ENCODE measurements around the gene KPNA6. TPM values are rescaled to one million over a fixed set of nuclear protein-coding genes. Genes with fewer than 3 reads are reported as not detected.

KPNA6 gene
- total RNA-seq, 2 experiments from 2014 or later, result 19.5 to 36.3 TPM

GRCh38 chr1:32179443-32180185, 71.8 kb downstream of the KPNA6 start, which contains the start of gene TXLNA:
Gene TXLNA, plus strand, starts transcription at chr1:32179675. Its CDS starts 671 bp downstream, at chr1:32180346.
- Histone ChIP-seq H3K27ac (ENCODE audit: low read depth, low read length, poor library complexity, severe bottlenecking) (peak within 1 kb of the TSS; percentile 65), H3K4me1 (ENCODE audit: insufficient read depth, low read length, poor library complexity, severe bottlenecking) (peaks cover 33% of the 10 kb centered on the region), H3K4me2 (ENCODE audit: low read length) (peak within 1 kb of the TSS; percentile 72), H2AFZ (ENCODE audit: low read length) (peak within 1 kb of the TSS; percentile 80), H3K36me3 (ENCODE audit: insufficient read depth, low read length) (peaks cover 49% of the 10 kb centered on the region), H3K4me3 (ENCODE audit: low read depth, low read length, poor library complexity, severe bottlenecking) (peak within 1 kb of the TSS; percentile 78), H3K79me2 (ENCODE audit: insufficient read depth, low read depth, low read length) (peaks cover 44% of the 10 kb centered on the region), H3K9me3 (ENCODE audit: low read length) (no peaks in the 10 kb centered on the region), H4K20me1 (ENCODE audit: insufficient read depth, low read length) (peaks cover 16% of the 10 kb centered on the region), H3K9me2 (ENCODE audit: insufficient read depth, low read length) (no peaks in the 10 kb centered on the region)
- BruUV-seq (replicated peaks), result no TSS peak
- peak; percentile 92 for DNase-seq (ENCODE audit: low spot score)
- CTCF ChIA-PET (ENCODE audit: unreplicated experiment), result interaction anchor here (0.6 to 1.5 kb wide), 2 partner anchors 72 to 223 kb away, joined by 3 to 6 read pairs; partner anchors contain the start of gene KPNA6
- POLR2A ChIA-PET, result interaction anchor here (0.6 to 1.7 kb wide), 8 partner anchors 16 to 106 kb away, joined by 3 to 7 read pairs (median 4); partner anchors contain the start of gene IQCC
- intact Hi-C loops (cut with micrococcal nuclease; ENCODE audit: unreplicated experiment), result loop anchor here (2.0 kb wide), 1 partner anchor 107 kb away; the partner anchor contains the start of gene TMEM39B
- TF ChIP-seq EZH2phosphoT487 (IDR thresholded peaks at IDR 0.05; ENCODE audit: borderline replicate concordance, low read depth, low read length), result no peak

- Histone ChIP-seq H3K9me3 (ENCODE audit: low read length) (no peaks in the 10 kb centered on the region), H4K20me1 (ENCODE audit: insufficient read depth, low read length) (peaks cover 16% of the 10 kb centered on the region), H3K79me2 (ENCODE audit: insufficient read depth, low read depth, low read length) (peaks cover 51% of the 10 kb centered on the region), H3K9me2 (ENCODE audit: insufficient read depth, low read length) (no peaks in the 10 kb centered on the region), H2AFZ (ENCODE audit: low read length) (peak overlapping the region; percentile 80; the same call in 1 of the 2 replicates), H3K27ac (ENCODE audit: low read depth, low read length, poor library complexity, severe bottlenecking) (peak overlapping the region; percentile 65), H3K4me2 (ENCODE audit: low read length) (peak overlapping the region; percentile 72), H3K4me1 (ENCODE audit: insufficient read depth, low read length, poor library complexity, severe bottlenecking) (peaks cover 38% of the 10 kb centered on the region), H3K36me3 (ENCODE audit: insufficient read depth, low read length) (peaks cover 49% of the 10 kb centered on the region), H3K4me3 (ENCODE audit: low read depth, low read length, poor library complexity, severe bottlenecking) (peak overlapping the region; percentile 78)
- ChIA-PET CTCF (ENCODE audit: unreplicated experiment) (no interaction called here), POLR2A (interaction anchor here (1.4 to 1.7 kb wide), 2 partner anchors 26 to 68 kb away, joined by 4 to 6 read pairs; partner anchors contain the start of gene IQCC)
- no TSS peak for BruUV-seq (replicated peaks)
- no peak for TF ChIP-seq EZH2phosphoT487 (IDR thresholded peaks at IDR 0.05; ENCODE audit: borderline replicate concordance, low read depth, low read length)
- no peak for TF ChIP-seq CTCF (conservative IDR thresholded peaks at IDR 0.05; ENCODE audit: low read length)
- DNase-seq (ENCODE audit: low spot score), result peak; percentile 52
- intact Hi-C loops (cut with micrococcal nuclease; ENCODE audit: unreplicated experiment), result loop anchor here (2.0 kb wide), 1 partner anchor 108 kb away; the partner anchor contains the start of gene TMEM39B
Measured at GRCh38 chr1:32180186-32181060, 72.6 kb downstream of the KPNA6 start.

GRCh38 chr1:32181065-32181464, 73.2 kb downstream of the KPNA6 start:
- intact Hi-C loops (cut with micrococcal nuclease; ENCODE audit: unreplicated experiment), result loop anchor here (2.0 kb wide), 1 partner anchor 108 kb away; the partner anchor contains the start of gene TMEM39B
- H3K4me3 ChIP-seq (ENCODE audit: low read depth, low read length, poor library complexity, severe bottlenecking), result peak overlapping the region; percentile 78
- H3K36me3 ChIP-seq (ENCODE audit: insufficient read depth, low read length), result peaks cover 55% of the 10 kb centered on the region
- H3K4me1 ChIP-seq (ENCODE audit: insufficient read depth, low read length, poor library complexity, severe bottlenecking), result peaks cover 40% of the 10 kb centered on the region
- H3K4me2 ChIP-seq (ENCODE audit: low read length), result peak overlapping the region; percentile 72
- peak overlapping the region; percentile 65 for H3K27ac ChIP-seq (ENCODE audit: low read depth, low read length, poor library complexity, severe bottlenecking)
- H2AFZ ChIP-seq (ENCODE audit: low read length), result no peak overlapping the region
- ChIA-PET CTCF (ENCODE audit: unreplicated experiment) (no interaction called here), POLR2A (interaction anchor here (0.6 to 1.7 kb wide), 3 partner anchors 51 to 105 kb away, joined by 3 to 6 read pairs (median 4); no protein-coding TSS in a partner anchor)
- H3K79me2 ChIP-seq (ENCODE audit: insufficient read depth, low read depth, low read length), result peaks cover 55% of the 10 kb centered on the region
- no peak for TF ChIP-seq CTCF (conservative IDR thresholded peaks at IDR 0.05; ENCODE audit: low read length)
- TF ChIP-seq EZH2phosphoT487 (IDR thresholded peaks at IDR 0.05; ENCODE audit: borderline replicate concordance, low read depth, low read length), result no peak
- TSS peak; percentile 50 for BruUV-seq (replicated peaks)
- no peaks in the 10 kb centered on the region for H3K9me3 ChIP-seq (ENCODE audit: low read length)
- peaks cover 16% of the 10 kb centered on the region for H4K20me1 ChIP-seq (ENCODE audit: insufficient read depth, low read length)
- no peaks in the 10 kb centered on the region for H3K9me2 ChIP-seq (ENCODE audit: insufficient read depth, low read length)
- DNase-seq (ENCODE audit: low spot score), result no peak
